Gastrocnemius medialis (tissue), 4 donors: ENCODE measurements around the gene LMO3.

Experiments used
- CTCF ChIP-seq, 5 experiments: fragments of 450-650 bp in 3 of 5; fragments of 200-600 bp in 2 of 5; sonication (generic) in 2 of 5; IDR thresholded peaks in 4 of 5; conservative IDR thresholded peaks in 1 of 5; 1 replicate in 4 of 5; 2 replicates in 1 of 5; pipeline ENCODE4 v1.5.1; 2016 to 2019; ENCODE audit warnings: antibody characterized with exemption in 5 of 5, mild to moderate bottlenecking in 3 of 5, moderate library complexity in 3 of 5
- POLR2A ChIP-seq, 2 donors: fragments of 450-650 bp; IDR thresholded peaks; one replicate each; pipeline ENCODE4 v1.6.1; 2017; ENCODE audit warnings: antibody characterized with exemption in 2 of 2, mild to moderate bottlenecking in 2 of 2, moderate library complexity in 2 of 2

DNA sequence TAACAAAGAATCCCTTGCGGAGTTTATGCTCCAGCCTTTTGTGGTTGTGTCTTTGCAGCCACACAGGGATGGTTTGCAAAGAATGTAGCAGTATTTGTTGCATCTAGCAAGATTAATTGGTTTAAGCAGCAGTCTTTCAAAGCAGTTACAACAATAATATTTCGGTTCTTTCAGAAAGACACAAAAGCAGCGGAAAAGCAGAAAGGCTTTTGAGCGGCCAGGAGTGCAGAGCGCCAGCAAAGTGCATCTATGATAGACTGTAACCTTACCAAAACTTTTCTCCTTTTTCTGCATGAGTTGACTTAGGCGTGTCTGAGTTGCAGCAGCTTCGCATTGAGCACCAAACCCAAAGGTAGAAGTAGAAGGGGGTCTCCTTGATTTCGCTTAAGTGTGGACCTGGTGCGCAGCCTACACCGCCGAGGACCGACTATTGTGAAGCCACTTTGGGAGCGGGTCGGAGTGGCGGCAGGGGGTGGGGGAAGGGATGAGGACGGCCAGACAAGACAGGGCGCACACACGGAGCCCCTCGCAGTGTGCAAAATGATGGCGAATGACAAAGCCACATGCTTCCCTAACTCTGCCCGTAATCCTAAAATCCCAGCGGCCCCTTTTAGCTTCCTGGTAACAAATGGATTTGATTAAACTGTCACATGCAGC lies 1.2 kb downstream of the LMO3 start:
- no peak for TF ChIP-seq CTCF (IDR thresholded peaks at IDR 0.05 in 4 of 5, conservative IDR thresholded peaks at IDR 0.05 in 1 of 5)
- TF ChIP-seq POLR2A (IDR thresholded peaks at IDR 0.05): no peak
